GM12891 (cell line): ENCODE results near the gene PLPP2.

Experiments
- PAX5 ChIP-seq: IDR thresholded peaks from 2 replicates; pipeline ENCODE4 v1.6.1; 2011; ENCODE audit warnings: low read length, moderate library complexity, mild to moderate bottlenecking; ENCODE audit not compliant: insufficient read depth, severe bottlenecking
- POLR2AphosphoS5 ChIP-seq: IDR thresholded peaks from 2 replicates; pipeline ENCODE4 v1.6.1; 2011; ENCODE audit warnings: low read depth, low read length, control low read depth
- SPI1 ChIP-seq: IDR thresholded peaks from 2 replicates; pipeline ENCODE4 v1.6.1; 2011; ENCODE audit warnings: low read depth, low read length, control low read depth
- TAF1 ChIP-seq: IDR thresholded peaks from 2 replicates; pipeline ENCODE4 v1.6.1; 2011; ENCODE audit warnings: low read depth, low read length, control low read depth

DNA sequence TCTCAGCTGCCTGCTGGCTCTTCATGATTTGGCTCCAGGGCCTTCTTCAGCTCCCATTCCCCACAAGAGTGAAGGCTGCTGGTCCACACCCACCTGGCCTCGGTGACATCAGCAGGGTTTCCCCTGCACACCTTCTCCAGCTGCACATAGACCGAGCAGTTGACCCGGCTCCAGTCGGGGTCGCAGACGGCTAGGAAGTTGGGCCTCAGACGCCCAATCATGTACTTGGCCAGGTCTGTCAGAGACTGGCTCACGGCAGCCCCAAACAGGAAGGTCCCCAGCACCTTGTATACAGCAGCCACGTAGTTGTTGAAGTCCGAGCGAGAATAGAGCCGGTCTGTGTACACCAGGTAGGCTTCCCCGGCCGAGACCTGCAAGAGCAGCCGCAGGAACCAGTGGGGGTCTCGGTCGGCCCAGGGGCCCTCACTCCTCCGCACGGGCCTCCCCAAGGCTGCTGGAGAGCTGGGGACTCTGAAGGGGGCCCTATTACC lies 3.8 kb downstream of the PLPP2 start:
- TF ChIP-seq SPI1 (no peak), TAF1 (no peak), PAX5 (no peak), POLR2AphosphoS5 (no peak)
